ENCODE measurements around the gene KCNAB1. TPM values are rescaled to one million over a fixed set of nuclear protein-coding genes. Genes with fewer than 3 reads are reported as not detected.

Gene KCNAB1
- polyA plus RNA-seq, 1 experiment, result 0.07 TPM

DNA sequence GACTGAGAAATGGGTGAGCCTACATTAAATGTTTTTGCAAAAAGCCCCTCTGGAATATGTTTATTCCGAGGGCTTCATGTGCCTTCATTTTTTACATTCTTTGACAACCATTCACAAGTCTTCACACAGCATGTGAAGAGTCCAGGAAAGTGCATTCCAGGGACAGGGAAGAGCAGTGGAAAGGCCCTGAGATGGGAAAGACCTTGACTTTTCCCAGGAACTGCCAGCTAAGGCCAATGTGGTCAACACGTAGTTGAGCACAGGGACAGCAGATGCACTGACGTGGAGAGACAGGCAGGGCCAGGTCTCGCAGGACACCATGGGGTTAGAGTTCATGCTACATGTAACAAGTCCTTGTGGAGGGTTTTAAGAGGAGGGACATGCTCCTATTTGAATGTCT, 412.8 kb downstream of the KCNAB1 start:
- no peak for DNase-seq (ENCODE audit: low read depth, low spot score)
- POLR2A ChIA-PET, result interaction anchor here (0.6 kb wide), 1 partner anchor 552 kb away, joined by 3 read pairs; no protein-coding TSS in a partner anchor

GRCh38 chr3:156535162-156535627, 414.8 kb downstream of the KCNAB1 start:
- CTCF ChIA-PET, result interaction anchor here (0.5 to 2.2 kb wide), 19 partner anchors 8 to 602 kb away, joined by 3 to 19 read pairs (median 5); partner anchors contain the start of gene SSR3

More for the DNA sequence above, 412.8 kb downstream of the KCNAB1 start:
- TF ChIP-seq CTCF (IDR thresholded peaks at IDR 0.05; ENCODE audit: low read depth, low read length), result no peak
- CTCF ChIA-PET, result interaction anchor here (1.1 to 1.2 kb wide), 2 partner anchors 23 to 382 kb away, joined by 3 to 5 read pairs; no protein-coding TSS in a partner anchor
- Histone ChIP-seq H3K4me3 (ENCODE audit: low read depth, low read length) (no peak overlapping the region), H3K9me3 (ENCODE audit: control insufficient read depth, insufficient read depth, low read length) (no peaks in the 10 kb centered on the region), H3K27me3 (ENCODE audit: control insufficient read depth, insufficient read depth, low read length) (no peaks in the 10 kb centered on the region), H3K27ac (ENCODE audit: low read depth, low read length) (peak overlapping the region; percentile 39)

DNA sequence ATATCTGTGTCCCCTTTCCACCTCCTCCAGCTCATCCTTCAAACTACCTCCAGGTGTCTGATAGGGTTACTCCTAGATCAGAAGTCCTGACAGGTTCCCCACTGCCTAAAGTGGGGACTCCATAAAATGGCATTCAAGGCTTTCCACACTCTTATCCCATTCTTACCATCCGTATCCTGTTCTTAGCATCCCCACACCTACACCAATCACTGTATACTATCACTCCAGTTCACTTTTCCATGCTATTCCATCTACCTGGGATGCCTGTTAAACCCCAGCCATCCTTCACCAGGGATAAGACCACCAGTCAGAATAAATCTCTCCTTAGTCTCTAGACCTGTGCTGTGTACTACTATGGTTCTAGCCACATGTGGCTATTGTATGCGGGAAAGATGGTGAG, 415.4 kb downstream of the KCNAB1 start:
- Histone ChIP-seq H3K27me3 (ENCODE audit: control insufficient read depth, insufficient read depth, low read length) (no peaks in the 10 kb centered on the region), H3K27ac (ENCODE audit: low read depth, low read length) (peak overlapping the region; percentile 93), H3K9me3 (ENCODE audit: control insufficient read depth, insufficient read depth, low read length) (no peaks in the 10 kb centered on the region), H3K4me3 (ENCODE audit: low read depth, low read length) (no peak overlapping the region)
- CTCF ChIA-PET, result interaction anchor here (0.6 to 2.2 kb wide), 17 partner anchors 8 to 601 kb away, joined by 3 to 19 read pairs (median 4); partner anchors contain the start of gene SSR3
- TF ChIP-seq CTCF (IDR thresholded peaks at IDR 0.05; ENCODE audit: low read depth, low read length), result no peak
- no peak for DNase-seq (ENCODE audit: low read depth, low spot score)
- POLR2A ChIA-PET, result interaction anchor here (0.6 to 2.1 kb wide), 9 partner anchors 9 to 587 kb away, joined by 3 to 8 read pairs (median 4); partner anchors contain the start of gene SSR3

More at GRCh38 chr3:156535162-156535627, 414.8 kb downstream of the KCNAB1 start:
- Histone ChIP-seq H3K27ac (ENCODE audit: low read depth, low read length) (peak overlapping the region; percentile 93), H3K9me3 (ENCODE audit: control insufficient read depth, insufficient read depth, low read length) (no peaks in the 10 kb centered on the region), H3K27me3 (ENCODE audit: control insufficient read depth, insufficient read depth, low read length) (no peaks in the 10 kb centered on the region), H3K4me3 (ENCODE audit: low read depth, low read length) (no peak overlapping the region)
- TF ChIP-seq CTCF (IDR thresholded peaks at IDR 0.05; ENCODE audit: low read depth, low read length), result peak; percentile 31; the same call in 1 of the 2 replicates
- POLR2A ChIA-PET, result interaction anchor here (0.6 to 2.1 kb wide), 10 partner anchors 9 to 587 kb away, joined by 3 to 8 read pairs (median 4); partner anchors contain the start of gene SSR3
- DNase-seq (ENCODE audit: low read depth, low spot score), result peak; percentile 98

GRCh38 chr3:156536524-156537316, 416.3 kb downstream of the KCNAB1 start:
- TF ChIP-seq CTCF (IDR thresholded peaks at IDR 0.05; ENCODE audit: low read depth, low read length), result no peak
- H3K27me3 ChIP-seq (ENCODE audit: control insufficient read depth, insufficient read depth, low read length), result no peaks in the 10 kb centered on the region
- no peak for DNase-seq (ENCODE audit: low read depth, low spot score)
- no peak overlapping the region for H3K4me3 ChIP-seq (ENCODE audit: low read depth, low read length)
- ChIA-PET POLR2A (interaction anchor here (2.1 kb wide), 1 partner anchor 11 kb away, joined by 6 read pairs; no protein-coding TSS in a partner anchor), CTCF (interaction anchor here (0.6 to 2.2 kb wide), 7 partner anchors 27 to 602 kb away, joined by 3 to 5 read pairs (median 3); no protein-coding TSS in a partner anchor)
- H3K9me3 ChIP-seq (ENCODE audit: control insufficient read depth, insufficient read depth, low read length), result no peaks in the 10 kb centered on the region
- H3K27ac ChIP-seq (ENCODE audit: low read depth, low read length), result no peak overlapping the region

All from AG04450 (cell line).